ENCODE results near the gene ZNF483. TPM values are rescaled to one million over a fixed set of nuclear protein-coding genes. Genes with fewer than 3 reads are reported as not detected.

Gene ZNF483
- total and polyA plus RNA-seq, 2 donors (not counting 1 experiment from before 2014, with no cell fraction given), result 0.70 to 4.3 TPM

GRCh38 chr9:111514967-111515366 lies 10.0 kb upstream of the ZNF483 start:
- TF ChIP-seq EZH2 (IDR thresholded peaks at IDR 0.05; ENCODE audit: low read length, missing control alignments) (no peak), CTCF (conservative IDR thresholded peaks at IDR 0.05 in 1 of 2, IDR thresholded peaks at IDR 0.05 in 1 of 2; ENCODE audit: low read depth in 1 of 2, low read length in 2 of 2) (no peak)
- H3K4me1 ChIP-seq (ENCODE audit: control insufficient read depth, extremely low read depth, insufficient read depth, low read length), result no peaks in the 10 kb centered on the region
- H4K20me1 ChIP-seq (ENCODE audit: control insufficient read depth, extremely low read depth, insufficient read depth, low read length), result no peaks in the 10 kb centered on the region
- no peak overlapping the region for H3K4me2 ChIP-seq (ENCODE audit: extremely low read depth, insufficient read depth, low read length)
- no peak overlapping the region for H2AFZ ChIP-seq (ENCODE audit: low read length)
- no peak for DNase-seq (ENCODE audit: low read depth in 2 of 2)
- no peak overlapping the region for H3K27ac ChIP-seq (ENCODE audit: insufficient read depth, low read length)
- H3K79me2 ChIP-seq (ENCODE audit: control insufficient read depth, insufficient read depth, low read length), result no peaks in the 10 kb centered on the region
- no peaks in the 10 kb centered on the region for H3K9me3 ChIP-seq (ENCODE audit: control insufficient read depth, insufficient read depth, low read depth, low read length)
- no peaks in the 10 kb centered on the region for H3K36me3 ChIP-seq (ENCODE audit: control insufficient read depth, insufficient read depth, low read length)
- no peak overlapping the region for H3K9ac ChIP-seq (ENCODE audit: insufficient read depth, low read length)
- no peaks in the 10 kb centered on the region for H3K27me3 ChIP-seq (ENCODE audit: control insufficient read depth, insufficient read depth, low read length)
- no peak overlapping the region for H3K4me3 ChIP-seq (replicated peaks in 1 of 4; ENCODE audit: control extremely low read depth in 1 of 4, insufficient read depth in 1 of 4, low read depth in 3 of 4, low read length in 4 of 4)

GRCh38 chr9:111516061-111516465 lies 8.9 kb upstream of the ZNF483 start:
- Histone ChIP-seq H3K36me3 (ENCODE audit: control insufficient read depth, insufficient read depth, low read length) (no peaks in the 10 kb centered on the region), H4K20me1 (ENCODE audit: control insufficient read depth, extremely low read depth, insufficient read depth, low read length) (no peaks in the 10 kb centered on the region), H2AFZ (ENCODE audit: low read length) (no peak overlapping the region), H3K27ac (ENCODE audit: insufficient read depth, low read length) (no peak overlapping the region), H3K9ac (ENCODE audit: insufficient read depth, low read length) (no peak overlapping the region), H3K4me1 (ENCODE audit: control insufficient read depth, extremely low read depth, insufficient read depth, low read length) (no peaks in the 10 kb centered on the region), H3K4me3 (replicated peaks in 1 of 4; ENCODE audit: control extremely low read depth in 1 of 4, insufficient read depth in 1 of 4, low read depth in 3 of 4, low read length in 4 of 4) (no peak overlapping the region), H3K79me2 (ENCODE audit: control insufficient read depth, insufficient read depth, low read length) (no peaks in the 10 kb centered on the region), H3K4me2 (ENCODE audit: extremely low read depth, insufficient read depth, low read length) (no peak overlapping the region), H3K27me3 (ENCODE audit: control insufficient read depth, insufficient read depth, low read length) (no peaks in the 10 kb centered on the region), H3K9me3 (ENCODE audit: control insufficient read depth, insufficient read depth, low read depth, low read length) (no peaks in the 10 kb centered on the region)
- no peak for TF ChIP-seq CTCF (conservative IDR thresholded peaks at IDR 0.05 in 1 of 2, IDR thresholded peaks at IDR 0.05 in 1 of 2; ENCODE audit: low read depth in 1 of 2, low read length in 2 of 2)
- no peak for TF ChIP-seq EZH2 (IDR thresholded peaks at IDR 0.05; ENCODE audit: low read length, missing control alignments)
- peak in 1 of 2 donors; percentile 2 for DNase-seq (ENCODE audit: low read depth in 2 of 2)

- Histone ChIP-seq H3K4me3 (replicated peaks in 1 of 4; ENCODE audit: control extremely low read depth in 1 of 4, insufficient read depth in 1 of 4, low read depth in 3 of 4, low read length in 4 of 4) (peak overlapping the region; percentile 72 to 83 (median 82)), H3K9me3 (ENCODE audit: control insufficient read depth, insufficient read depth, low read depth, low read length) (no peaks in the 10 kb centered on the region), H4K20me1 (ENCODE audit: control insufficient read depth, extremely low read depth, insufficient read depth, low read length) (no peaks in the 10 kb centered on the region), H3K9ac (ENCODE audit: insufficient read depth, low read length) (no peak overlapping the region), H3K4me1 (ENCODE audit: control insufficient read depth, extremely low read depth, insufficient read depth, low read length) (peaks cover 5% of the 10 kb centered on the region), H3K27me3 (ENCODE audit: control insufficient read depth, insufficient read depth, low read length) (no peaks in the 10 kb centered on the region), H3K4me2 (ENCODE audit: extremely low read depth, insufficient read depth, low read length) (peak overlapping the region; percentile 99), H3K79me2 (ENCODE audit: control insufficient read depth, insufficient read depth, low read length) (no peaks in the 10 kb centered on the region), H3K36me3 (ENCODE audit: control insufficient read depth, insufficient read depth, low read length) (no peaks in the 10 kb centered on the region), H2AFZ (ENCODE audit: low read length) (peak overlapping the region; percentile 95), H3K27ac (ENCODE audit: insufficient read depth, low read length) (no peak overlapping the region)
- no peak for DNase-seq (ENCODE audit: low read depth in 2 of 2)
- TF ChIP-seq CTCF (conservative IDR thresholded peaks at IDR 0.05 in 1 of 2, IDR thresholded peaks at IDR 0.05 in 1 of 2; ENCODE audit: low read depth in 1 of 2, low read length in 2 of 2), result no peak
- no peak for TF ChIP-seq EZH2 (IDR thresholded peaks at IDR 0.05; ENCODE audit: low read length, missing control alignments)
These were observed 286 bp upstream of the ZNF483 start for GRCh38 chr9:111524731-111525055.

All from fibroblast of lung (primary cell).